IMR-90 (cell line): ENCODE measurements around the gene PUS3. TPM values are rescaled to one million over a fixed set of nuclear protein-coding genes. Genes with fewer than 3 reads are reported as not detected.

Experiments used
- ATAC-seq: fragments of 200-7000 bp; cut with Tn5 transposase; 2 replicates; pipeline ENCODE4 v1.9.1; 2020; ENCODE audit warnings: low read depth, mild to moderate bottlenecking, moderate library complexity
- BruUV-seq: library from RNA; stranded (reverse); fragments of 400-500 nt; replicated peaks from 2 replicates; lab custom pipeline; 2021; lab: Mats Ljungman, UMichigan
- CTCF ChIA-PET: fragments of 300-600 bp; formaldehyde crosslinking; extraction: SDS; loops from one replicate; lab custom pipeline; 2021; ENCODE audit warnings: antibody characterized with exemption; lab: Yijun Ruan, JAX
- POLR2A ChIA-PET: fragments of 300-600 bp; sonication (Branson Sonifier 250); formaldehyde crosslinking; loops from one replicate; lab custom pipeline; 2022; ENCODE audit warnings: antibody characterized with exemption; ENCODE audit not compliant: unreplicated experiment; lab: Charles Lee
- DNase-seq: peaks from one replicate; pipeline ENCODE4 v3.0.0; 2013
- H2AFZ ChIP-seq: replicated peaks from 2 replicates; pipeline ENCODE3; 2013; ENCODE audit warnings: low read length, mild to moderate bottlenecking; ENCODE audit not compliant: poor library complexity
- H2AK5ac ChIP-seq: 2 replicates; pipeline ENCODE4 v1.6.1; 2013; ENCODE audit warnings: low read depth, low read length, inconsistent platforms
- H2AK9ac ChIP-seq: replicated peaks from 2 replicates; pipeline ENCODE3; 2013; ENCODE audit warnings: mild to moderate bottlenecking, low read depth, low read length, moderate library complexity; ENCODE audit not compliant: poor library complexity
- H2BK120ac ChIP-seq: 2 replicates; pipeline ENCODE4 v1.6.1; 2013; ENCODE audit warnings: low read depth, low read length, inconsistent platforms
- H2BK15ac ChIP-seq: 3 replicates; pipeline ENCODE4 v1.6.1; 2013; ENCODE audit warnings: low read depth, low read length, inconsistent platforms
- H2BK20ac ChIP-seq: 2 replicates; pipeline ENCODE4 v1.6.1; 2013; ENCODE audit warnings: low read depth, mild to moderate bottlenecking, inconsistent platforms, low read length, moderate library complexity
- H2BK5ac ChIP-seq: 2 replicates; pipeline ENCODE4 v1.6.1; 2013; ENCODE audit warnings: mild to moderate bottlenecking, low read depth, low read length, inconsistent platforms; ENCODE audit not compliant: poor library complexity, severe bottlenecking
- H3K14ac ChIP-seq: replicated peaks from 2 replicates; pipeline ENCODE4 v1.6.1; 2013; ENCODE audit warnings: low read depth, low read length, inconsistent platforms
- H3K18ac ChIP-seq: 2 replicates; pipeline ENCODE4 v1.6.1; 2013; ENCODE audit warnings: low read depth, low read length, control low read depth
- H3K23ac ChIP-seq: 2 replicates; pipeline ENCODE4 v1.6.1; 2013; ENCODE audit warnings: low read depth, low read length, inconsistent platforms
- H3K27ac ChIP-seq: 2 replicates; pipeline ENCODE4 v1.5.1; 2013; ENCODE audit warnings: mild to moderate bottlenecking, control low read depth, low read length; ENCODE audit not compliant: insufficient read depth
- H3K27me3 ChIP-seq: 2 replicates; pipeline ENCODE4 v1.6.1; 2013; ENCODE audit warnings: low read length; ENCODE audit not compliant: control insufficient read depth, insufficient read depth
- H3K36me3 ChIP-seq: 2 replicates; pipeline ENCODE4 v1.6.1; 2013; ENCODE audit warnings: low read length, mixed read lengths; ENCODE audit not compliant: control insufficient read depth, insufficient read depth
- H3K4ac ChIP-seq: 2 replicates; pipeline ENCODE4 v1.6.1; 2013; ENCODE audit warnings: low read depth, low read length, inconsistent platforms
- H3K4me1 ChIP-seq: 2 replicates; pipeline ENCODE4 v1.6.1; 2013; ENCODE audit warnings: low read length, mixed read lengths; ENCODE audit not compliant: control insufficient read depth, insufficient read depth
- H3K4me2 ChIP-seq: 2 replicates; pipeline ENCODE4 v1.6.1; 2013; ENCODE audit warnings: low read depth, mild to moderate bottlenecking, control low read depth, low read length, moderate library complexity
- H3K4me3 ChIP-seq: 2 replicates; pipeline ENCODE4 v1.5.1; 2013; ENCODE audit warnings: low read depth, mild to moderate bottlenecking, control low read depth, low read length, moderate library complexity; ENCODE audit not compliant: insufficient read depth
- H3K56ac ChIP-seq: 2 replicates; pipeline ENCODE4 v1.6.1; 2013; ENCODE audit warnings: low read length, inconsistent platforms; ENCODE audit not compliant: insufficient read depth; ENCODE audit errors: extremely low read depth
- H3K79me1 ChIP-seq, 2 experiments: 2 replicates each; pipeline ENCODE4 v1.6.1; 2013; ENCODE audit warnings: low read length in 2 of 2, inconsistent platforms in 1 of 2, low read depth in 1 of 2
- H3K9ac ChIP-seq: 2 replicates; pipeline ENCODE4 v1.6.1; 2013; ENCODE audit warnings: low read depth, low read length, control low read depth
- H3K9me1 ChIP-seq: 2 replicates; pipeline ENCODE4 v1.6.1; 2013; ENCODE audit warnings: low read length, inconsistent platforms; ENCODE audit not compliant: insufficient read depth
- H3K9me3 ChIP-seq: 2 replicates; pipeline ENCODE4 v1.6.1; 2013; ENCODE audit warnings: low read length; ENCODE audit not compliant: control insufficient read depth, insufficient read depth
- H4K20me1 ChIP-seq: 2 replicates; pipeline ENCODE4 v1.6.1; 2013; ENCODE audit warnings: low read length, inconsistent platforms; ENCODE audit not compliant: insufficient read depth
- H4K5ac ChIP-seq: 2 replicates; pipeline ENCODE4 v1.6.1; 2013; ENCODE audit warnings: mild to moderate bottlenecking, low read depth, low read length, control low read depth
- H4K8ac ChIP-seq, 2 experiments: 2 replicates each; pipeline ENCODE4 v1.6.1; 2013; ENCODE audit warnings: low read depth in 2 of 2, low read length in 2 of 2, control low read depth in 1 of 2, inconsistent platforms in 1 of 2
- H4K91ac ChIP-seq: 2 replicates; pipeline ENCODE4 v1.6.1; 2013; ENCODE audit warnings: low read depth, low read length, inconsistent platforms; ENCODE audit not compliant: insufficient read depth
- CHD1 ChIP-seq: IDR thresholded peaks from 2 replicates; pipeline ENCODE4 v1.6.1; 2012; ENCODE audit warnings: low read depth, low read length, improper control_type of control experiment
- ELK1 ChIP-seq: fragments of 150-350 bp; IDR thresholded peaks from 2 replicates; pipeline ENCODE4 v1.6.1; 2016; ENCODE audit warnings: low read depth, mild to moderate bottlenecking, low read length, moderate library complexity, borderline replicate concordance
- FOS ChIP-seq: fragments of 150-350 bp; IDR thresholded peaks from 2 replicates; pipeline ENCODE4 v1.6.1; 2016; ENCODE audit warnings: low read depth, low read length
- MAFK ChIP-seq: IDR thresholded peaks from 2 replicates; pipeline ENCODE4 v1.6.1; 2012; ENCODE audit warnings: low read depth, low read length, improper control_type of control experiment
- MAZ ChIP-seq: IDR thresholded peaks from 2 replicates; pipeline ENCODE4 v1.6.1; 2012; ENCODE audit warnings: low read depth, mild to moderate bottlenecking, low read length, improper control_type of control experiment, moderate library complexity, borderline replicate concordance
- NFE2L2 ChIP-seq: fragments of 150-350 bp; IDR thresholded peaks from 2 replicates; pipeline ENCODE4 v1.6.1; 2016; ENCODE audit warnings: low read depth, mild to moderate bottlenecking, low read length
- RAD21 ChIP-seq: IDR thresholded peaks from 2 replicates; pipeline ENCODE4 v1.6.1; 2012; ENCODE audit warnings: low read length, improper control_type of control experiment
- RFX5 ChIP-seq: IDR thresholded peaks from 2 replicates; pipeline ENCODE4 v1.8.0; 2012; ENCODE audit warnings: low read depth, mild to moderate bottlenecking, low read length, moderate library complexity
- WGBS, 2 experiments: methylation state at CpG; one replicate each; pipeline versions ENCODE4 v1.1.5 to v1.1.7; 2013; ENCODE audit warnings: missing lambda C conversion rate in 2 of 2; ENCODE audit not compliant: insufficient read length in 1 of 2; ENCODE audit errors: extremely low coverage in 2 of 2; 5-methylcytosine and 5-hydroxymethylcytosine counted together
- dilution Hi-C: fragments of 300-500 bp; cut with HindIII; formaldehyde crosslinking; loops from one replicate; pipeline ENCODE4 v1.14.3; 2018; ENCODE audit warnings: low sequenced_read_pairs; ENCODE audit not compliant: unreplicated experiment
- in situ Hi-C: fragments of 300-500 bp; cut with MboI; formaldehyde crosslinking; loops from 3 replicates; pipeline ENCODE4 v1.14.3; 2019; ENCODE audit warnings: low sequenced_read_pairs, inconsistent platforms, mixed read lengths
- intact Hi-C: fragments of 100-400 bp; cut with micrococcal nuclease; formaldehyde crosslinking; loops from 2 replicates; pipeline ENCODE4 v1.10.0; 2022
- polyA plus RNA-seq, 3 experiments: library from polyadenylated mRNA; depleted of rRNA; stranded (reverse); fragments of >200 nt; gene quantifications; 2 replicates each; pipeline ENCODE4 v1.2.3, GENCODE V29; 2012; ENCODE audit warnings: low replicate concordance in 1 of 3
- total RNA-seq: library from RNA; depleted of rRNA; stranded (reverse); fragments of >200 nt; gene quantifications from 2 replicates; pipeline ENCODE4 v1.2.3, GENCODE V29; 2012

PUS3 gene
- total and polyA plus RNA-seq, 2 of the 4 experiments (the other 2 are of a cell fraction): 6.1 to 11.7 TPM

DNA sequence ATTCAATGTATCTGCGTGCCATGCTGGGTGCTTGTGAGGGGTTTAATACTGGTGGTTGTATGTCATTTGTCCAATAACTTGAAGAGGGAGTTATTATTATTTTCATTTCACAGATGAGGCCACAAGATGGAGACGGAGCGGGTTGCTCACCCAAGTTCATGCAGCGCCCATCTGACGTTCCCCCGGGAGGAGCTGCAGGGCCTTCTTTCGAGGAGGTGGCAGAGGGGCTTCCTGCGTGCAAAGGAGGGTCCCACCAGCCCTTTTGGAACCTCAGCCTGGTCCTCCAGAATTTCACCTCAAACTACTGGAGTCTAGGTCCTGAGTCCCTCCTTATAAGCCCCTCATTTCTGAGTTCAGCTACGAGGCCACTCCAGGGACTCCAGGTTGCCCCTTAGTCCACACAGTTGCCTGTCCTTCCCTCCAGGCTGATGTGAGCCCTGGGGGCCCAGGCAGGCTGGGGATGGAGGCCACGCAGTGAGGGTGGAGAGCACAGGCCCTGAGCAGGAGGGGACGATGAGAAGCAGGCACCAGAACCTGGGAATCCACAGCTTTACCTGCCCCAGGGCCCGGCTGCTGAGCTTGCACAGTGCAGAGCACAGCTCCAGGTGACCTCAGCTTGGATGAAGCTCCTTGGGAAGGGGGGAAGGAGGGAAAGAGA lies 39.9 kb upstream of the PUS3 start:
- H2AK5ac ChIP-seq: no peak overlapping the region
- no peaks in the 10 kb centered on the region for H3K9me1 ChIP-seq
- no peak overlapping the region for H2BK20ac ChIP-seq
- no peak overlapping the region for H3K18ac ChIP-seq
- dilution Hi-C loops: no loop called here
- H3K9ac ChIP-seq: no peak overlapping the region
- H3K14ac ChIP-seq: no peak overlapping the region
- H3K56ac ChIP-seq: no peak overlapping the region
- no peak overlapping the region for H4K91ac ChIP-seq
- H3K9me3 ChIP-seq: no peaks in the 10 kb centered on the region
- H3K4ac ChIP-seq: no peak overlapping the region
- no peak overlapping the region for H2BK120ac ChIP-seq
- peaks cover 20% of the 10 kb centered on the region; the same call in 1 of the 2 replicates for H3K27me3 ChIP-seq
- H3K4me1 ChIP-seq: no peaks in the 10 kb centered on the region
- H2BK15ac ChIP-seq: no peak overlapping the region
- intact Hi-C loops: loop anchor here (1.0 kb wide), 1 partner anchor 251 kb away; no protein-coding TSS in a partner anchor
- TF ChIP-seq CHD1 (no peak), MAZ (no peak), ELK1 (no peak), RFX5 (no peak), NFE2L2 (no peak), MAFK (no peak), RAD21 (no peak), FOS (no peak)
- no peak overlapping the region for H3K27ac ChIP-seq
- no peaks in the 10 kb centered on the region for H3K36me3 ChIP-seq
- H3K79me1 ChIP-seq: no peaks in the 10 kb centered on the region
- no peak overlapping the region for H2AFZ ChIP-seq
- no peak overlapping the region for H3K23ac ChIP-seq
- no peaks in the 10 kb centered on the region for H4K20me1 ChIP-seq
- H2AK9ac ChIP-seq: no peak overlapping the region
- POLR2A ChIA-PET: no interaction called here
- H3K4me2 ChIP-seq: no peak overlapping the region
- ATAC-seq (no peak), DNase-seq (no peak)
- H4K5ac ChIP-seq: no peak overlapping the region
- WGBS, 2 experiments: 82% methylated on average over 5 of the region's 12 CpGs; no CpG with 5 or more reads in 1 of the 2 experiments
- in situ Hi-C loops: no loop called here
- BruUV-seq: no TSS peak
- H3K4me3 ChIP-seq: no peak overlapping the region
- CTCF ChIA-PET: interaction anchor here (1.1 kb wide), 1 partner anchor 14 kb away, joined by 3 read pairs; no protein-coding TSS in a partner anchor
- H2BK5ac ChIP-seq: no peak overlapping the region
- no peak overlapping the region for H4K8ac ChIP-seq
